ENCODE measurements around the gene MYMK.

DNA sequence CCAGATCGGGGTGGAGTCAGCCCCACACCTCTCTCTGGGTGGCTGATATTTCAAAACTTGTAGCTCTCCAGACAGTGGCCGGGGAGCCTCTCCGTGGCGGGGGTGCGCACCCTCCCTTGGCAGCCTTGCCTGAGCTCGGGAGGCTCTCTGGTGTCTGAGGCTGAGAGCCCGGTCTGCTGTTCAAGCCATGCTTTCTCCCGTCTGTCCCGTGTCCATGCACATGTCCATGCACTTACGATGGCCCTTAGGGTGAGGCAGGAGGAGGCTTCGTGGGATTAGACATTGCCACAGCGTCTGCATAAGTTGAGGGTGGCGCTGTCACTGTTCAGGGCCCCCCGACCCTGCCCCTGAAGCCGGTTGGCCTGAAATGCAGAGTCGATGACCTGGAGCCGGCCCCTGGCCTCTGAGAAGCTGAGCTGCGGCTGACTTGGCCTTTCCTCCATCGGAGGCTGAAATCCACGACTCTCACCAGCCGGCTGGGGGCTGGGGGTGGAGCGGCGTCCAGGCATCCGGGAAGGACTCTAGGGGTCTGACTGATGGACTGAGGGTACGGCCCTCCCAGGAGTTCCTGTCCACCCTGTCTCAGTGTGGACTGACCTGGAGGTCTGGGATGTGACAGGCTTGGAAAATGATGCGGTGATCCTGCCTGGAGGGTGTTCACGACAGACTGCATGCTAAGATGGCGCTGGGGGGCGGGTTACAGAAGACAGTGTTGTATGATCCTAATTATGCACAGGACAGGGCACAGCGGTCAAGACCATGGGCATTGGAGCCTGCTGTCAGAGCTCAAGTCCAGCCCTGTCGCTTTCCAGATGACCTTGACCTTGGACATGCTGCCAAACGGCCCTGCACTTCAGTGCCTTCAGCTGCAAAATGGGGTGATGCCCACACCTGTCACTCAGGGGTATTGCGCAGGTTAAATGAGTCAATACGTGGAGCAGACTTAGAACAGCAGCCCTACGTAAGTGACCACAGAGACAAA is 27.6 kb downstream of the MYMK start:
- TF ChIP-seq, protein P1, sequence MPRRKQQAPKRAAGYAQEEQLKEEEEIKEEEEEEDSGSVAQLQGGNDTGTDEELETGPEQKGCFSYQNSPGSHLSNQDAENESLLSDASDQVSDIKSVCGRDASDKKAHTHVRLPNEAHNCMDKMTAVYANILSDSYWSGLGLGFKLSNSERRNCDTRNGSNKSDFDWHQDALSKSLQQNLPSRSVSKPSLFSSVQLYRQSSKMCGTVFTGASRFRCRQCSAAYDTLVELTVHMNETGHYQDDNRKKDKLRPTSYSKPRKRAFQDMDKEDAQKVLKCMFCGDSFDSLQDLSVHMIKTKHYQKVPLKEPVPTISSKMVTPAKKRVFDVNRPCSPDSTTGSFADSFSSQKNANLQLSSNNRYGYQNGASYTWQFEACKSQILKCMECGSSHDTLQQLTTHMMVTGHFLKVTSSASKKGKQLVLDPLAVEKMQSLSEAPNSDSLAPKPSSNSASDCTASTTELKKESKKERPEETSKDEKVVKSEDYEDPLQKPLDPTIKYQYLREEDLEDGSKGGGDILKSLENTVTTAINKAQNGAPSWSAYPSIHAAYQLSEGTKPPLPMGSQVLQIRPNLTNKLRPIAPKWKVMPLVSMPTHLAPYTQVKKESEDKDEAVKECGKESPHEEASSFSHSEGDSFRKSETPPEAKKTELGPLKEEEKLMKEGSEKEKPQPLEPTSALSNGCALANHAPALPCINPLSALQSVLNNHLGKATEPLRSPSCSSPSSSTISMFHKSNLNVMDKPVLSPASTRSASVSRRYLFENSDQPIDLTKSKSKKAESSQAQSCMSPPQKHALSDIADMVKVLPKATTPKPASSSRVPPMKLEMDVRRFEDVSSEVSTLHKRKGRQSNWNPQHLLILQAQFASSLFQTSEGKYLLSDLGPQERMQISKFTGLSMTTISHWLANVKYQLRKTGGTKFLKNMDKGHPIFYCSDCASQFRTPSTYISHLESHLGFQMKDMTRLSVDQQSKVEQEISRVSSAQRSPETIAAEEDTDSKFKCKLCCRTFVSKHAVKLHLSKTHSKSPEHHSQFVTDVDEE (CRISPR knock-in tag; IDR thresholded peaks at IDR 0.05), result no peak
- TF ChIP-seq ZFP3 (CRISPR knock-in tag; IDR thresholded peaks at IDR 0.05), result no peak
- TF ChIP-seq CSDC2 (CRISPR knock-in tag; IDR thresholded peaks at IDR 0.05), result no peak
- TF ChIP-seq OSR1 (CRISPR knock-in tag; IDR thresholded peaks at IDR 0.05), result no peak
- TF ChIP-seq, protein P2, sequence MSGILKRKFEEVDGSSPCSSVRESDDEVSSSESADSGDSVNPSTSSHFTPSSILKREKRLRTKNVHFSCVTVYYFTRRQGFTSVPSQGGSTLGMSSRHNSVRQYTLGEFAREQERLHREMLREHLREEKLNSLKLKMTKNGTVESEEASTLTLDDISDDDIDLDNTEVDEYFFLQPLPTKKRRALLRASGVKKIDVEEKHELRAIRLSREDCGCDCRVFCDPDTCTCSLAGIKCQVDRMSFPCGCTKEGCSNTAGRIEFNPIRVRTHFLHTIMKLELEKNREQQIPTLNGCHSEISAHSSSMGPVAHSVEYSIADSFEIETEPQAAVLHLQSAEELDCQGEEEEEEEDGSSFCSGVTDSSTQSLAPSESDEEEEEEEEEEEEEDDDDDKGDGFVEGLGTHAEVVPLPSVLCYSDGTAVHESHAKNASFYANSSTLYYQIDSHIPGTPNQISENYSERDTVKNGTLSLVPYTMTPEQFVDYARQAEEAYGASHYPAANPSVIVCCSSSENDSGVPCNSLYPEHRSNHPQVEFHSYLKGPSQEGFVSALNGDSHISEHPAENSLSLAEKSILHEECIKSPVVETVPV (CRISPR knock-in tag; IDR thresholded peaks at IDR 0.05), result no peak
- TF ChIP-seq, protein P3, sequence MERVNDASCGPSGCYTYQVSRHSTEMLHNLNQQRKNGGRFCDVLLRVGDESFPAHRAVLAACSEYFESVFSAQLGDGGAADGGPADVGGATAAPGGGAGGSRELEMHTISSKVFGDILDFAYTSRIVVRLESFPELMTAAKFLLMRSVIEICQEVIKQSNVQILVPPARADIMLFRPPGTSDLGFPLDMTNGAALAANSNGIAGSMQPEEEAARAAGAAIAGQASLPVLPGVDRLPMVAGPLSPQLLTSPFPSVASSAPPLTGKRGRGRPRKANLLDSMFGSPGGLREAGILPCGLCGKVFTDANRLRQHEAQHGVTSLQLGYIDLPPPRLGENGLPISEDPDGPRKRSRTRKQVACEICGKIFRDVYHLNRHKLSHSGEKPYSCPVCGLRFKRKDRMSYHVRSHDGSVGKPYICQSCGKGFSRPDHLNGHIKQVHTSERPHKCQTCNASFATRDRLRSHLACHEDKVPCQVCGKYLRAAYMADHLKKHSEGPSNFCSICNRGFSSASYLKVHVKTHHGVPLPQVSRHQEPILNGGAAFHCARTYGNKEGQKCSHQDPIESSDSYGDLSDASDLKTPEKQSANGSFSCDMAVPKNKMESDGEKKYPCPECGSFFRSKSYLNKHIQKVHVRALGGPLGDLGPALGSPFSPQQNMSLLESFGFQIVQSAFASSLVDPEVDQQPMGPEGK (CRISPR knock-in tag; IDR thresholded peaks at IDR 0.05; ENCODE audit: borderline replicate concordance), result no peak
- TF ChIP-seq ESRRG (CRISPR knock-in tag; IDR thresholded peaks at IDR 0.05), result no peak
- no peak for TF ChIP-seq ARNTL (CRISPR knock-in tag; IDR thresholded peaks at IDR 0.05; ENCODE audit: borderline replicate concordance, low read depth)
- TF ChIP-seq, protein P4, sequence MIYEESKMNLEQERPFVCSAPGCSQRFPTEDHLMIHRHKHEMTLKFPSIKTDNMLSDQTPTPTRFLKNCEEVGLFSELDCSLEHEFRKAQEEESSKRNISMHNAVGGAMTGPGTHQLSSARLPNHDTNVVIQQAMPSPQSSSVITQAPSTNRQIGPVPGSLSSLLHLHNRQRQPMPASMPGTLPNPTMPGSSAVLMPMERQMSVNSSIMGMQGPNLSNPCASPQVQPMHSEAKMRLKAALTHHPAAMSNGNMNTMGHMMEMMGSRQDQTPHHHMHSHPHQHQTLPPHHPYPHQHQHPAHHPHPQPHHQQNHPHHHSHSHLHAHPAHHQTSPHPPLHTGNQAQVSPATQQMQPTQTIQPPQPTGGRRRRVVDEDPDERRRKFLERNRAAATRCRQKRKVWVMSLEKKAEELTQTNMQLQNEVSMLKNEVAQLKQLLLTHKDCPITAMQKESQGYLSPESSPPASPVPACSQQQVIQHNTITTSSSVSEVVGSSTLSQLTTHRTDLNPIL (CRISPR knock-in tag; IDR thresholded peaks at IDR 0.05; ENCODE audit: low read depth), result no peak

Measured in SK-N-SH treated with all-trans-retinoic acid at 6 μM for 48 hours (cell line).